GM12878 (cell line): ENCODE data around the gene LDHAL6B. TPM values are rescaled to one million over a fixed set of nuclear protein-coding genes. Genes with fewer than 3 reads are reported as not detected.

Experiments
- CREB1 ChIP-seq: IDR thresholded peaks from 2 replicates; pipeline ENCODE4 v1.6.1; 2012; ENCODE audit warnings: low read depth, mild to moderate bottlenecking, inconsistent platforms
- EED ChIP-seq: sonication (generic); IDR thresholded peaks from 2 replicates; pipeline ENCODE4 v1.6.1; 2016; ENCODE audit warnings: antibody characterized with exemption, low read depth
- HDAC6 ChIP-seq: fragments of 200-600 bp; sonication (generic); IDR thresholded peaks from one replicate; pipeline ENCODE4 v1.8.0; 2017; ENCODE audit warnings: antibody characterized with exemption; ENCODE audit not compliant: unreplicated experiment
- IRF4 ChIP-seq: IDR thresholded peaks from 2 replicates; pipeline ENCODE4 v1.6.1; 2011; ENCODE audit warnings: low read depth, low read length
- JUNB ChIP-seq: IDR thresholded peaks from 2 replicates; pipeline ENCODE4 v1.6.1; 2016; ENCODE audit warnings: antibody characterized with exemption, mild to moderate bottlenecking
- KAT2A ChIP-seq: conservative IDR thresholded peaks from 2 replicates; pipeline ENCODE4 v1.6.1; 2011; ENCODE audit warnings: low read depth, low read length; ENCODE audit not compliant: control insufficient read depth
- KDM1A ChIP-seq: fragments of 200-600 bp; sonication (generic); IDR thresholded peaks from 2 replicates; pipeline ENCODE4 v1.6.1; 2016; ENCODE audit warnings: borderline replicate concordance
- MEF2B ChIP-seq: fragments of 450-650 bp; IDR thresholded peaks from 2 replicates; pipeline ENCODE4 v1.6.1; 2018; ENCODE audit warnings: mild to moderate bottlenecking, moderate library complexity; ENCODE audit not compliant: partially characterized antibody, poor library complexity, severe bottlenecking
- NFIC ChIP-seq: IDR thresholded peaks from 2 replicates; pipeline ENCODE4 v1.6.1; 2012; ENCODE audit warnings: low read depth, mild to moderate bottlenecking, inconsistent platforms, low read length, moderate library complexity
- NKRF ChIP-seq: fragments of 450-650 bp; conservative IDR thresholded peaks from 2 replicates; pipeline ENCODE4 v1.6.1; 2017; ENCODE audit warnings: mild to moderate bottlenecking, moderate library complexity
- RBBP5 ChIP-seq: fragments of 200-600 bp; sonication (generic); conservative IDR thresholded peaks from 2 replicates; pipeline ENCODE4 v1.6.1; 2016
- RELB ChIP-seq: fragments of 450-650 bp; IDR thresholded peaks from 2 replicates; pipeline ENCODE4 v1.6.1; 2017; ENCODE audit warnings: low read depth, mild to moderate bottlenecking, moderate library complexity
- RUNX3 ChIP-seq: IDR thresholded peaks from 2 replicates; pipeline ENCODE4 v1.6.1; 2012; ENCODE audit warnings: low read length, inconsistent platforms
- SMARCA5 ChIP-seq: fragments of 450-650 bp; IDR thresholded peaks from 2 replicates; pipeline ENCODE4 v1.6.1; 2017; ENCODE audit warnings: mild to moderate bottlenecking
- SP1 ChIP-seq: IDR thresholded peaks from one replicate; pipeline ENCODE4 v1.6.1; 2011; ENCODE audit warnings: low read depth, low read length
- ZBTB33 ChIP-seq: fragments of 450-650 bp; IDR thresholded peaks from 2 replicates; pipeline ENCODE4 v1.6.1; 2017; ENCODE audit warnings: mild to moderate bottlenecking
- ZNF217 ChIP-seq: fragments of 450-650 bp; IDR thresholded peaks from 2 replicates; pipeline ENCODE4 v1.6.1; 2017; ENCODE audit warnings: antibody characterized with exemption, mild to moderate bottlenecking
- polyA plus RNA-seq, 11 experiments: library from polyadenylated mRNA; depleted of rRNA in 4 of 11; unstranded in 6 of 11; stranded (reverse) in 5 of 11; fragments of >200 nt; fragmentation: Nextera tagmentation in 4 of 11; fragmentation: Illumina TruSeq in 1 of 11; extraction: Ambion mirVana in 4 of 11; extraction: Trizol in 1 of 11; gene quantifications; 1 replicate in 1 of 11; 2 replicates in 10 of 11; pipeline versions ENCODE4 v1.2.1 to v1.2.3, GENCODE V29; 2011 to 2016; ENCODE audit warnings: inconsistent platforms in 2 of 11, missing spikeins in 2 of 11, low read depth in 1 of 11
- total RNA-seq, 4 experiments: library from RNA; depleted of rRNA in 3 of 4; stranded (reverse); fragments of >200 nt in 3 of 4; fragmentation: Illumina TruSeq in 1 of 4; extraction: Trizol in 1 of 4; gene quantifications; 2 replicates each; pipeline versions ENCODE4 v1.2.1 to v1.2.3, GENCODE V29; 2013 to 2021

Gene LDHAL6B
- total and polyA plus RNA-seq, 10 of the 15 experiments (the other 5 are each of a cell fraction or from before 2014, with no cell fraction given), result 0.33 to 0.66 TPM; not detected in 8

GRCh38 chr15:59252137-59252536 lies 45.5 kb downstream of the LDHAL6B start (continued):
- TF ChIP-seq SP1, result no peak
- no peak for TF ChIP-seq IRF4
- no peak for TF ChIP-seq JUNB
- TF ChIP-seq KAT2A, result no peak
- no peak for TF ChIP-seq CREB1
- peak; percentile 65 for TF ChIP-seq EED
- peak; percentile 20; the same call in 1 of the 2 replicates for TF ChIP-seq RUNX3
- no peak for TF ChIP-seq RBBP5
- no peak for TF ChIP-seq ZBTB33
- no peak for TF ChIP-seq HDAC6
- TF ChIP-seq KDM1A, result no peak
- no peak for TF ChIP-seq MEF2B
- no peak for TF ChIP-seq NKRF
- TF ChIP-seq ZNF217, result no peak
- TF ChIP-seq SMARCA5, result no peak
- no peak for TF ChIP-seq NFIC
- TF ChIP-seq RELB, result no peak
